Mesendoderm (in vitro differentiated cells): ENCODE measurements around the gene ZFHX3.

Experiments
- DNase-seq: peaks from one replicate; pipeline ENCODE4 v3.0.0; 2013
- H2AK5ac ChIP-seq: 2 replicates; pipeline ENCODE4 v1.6.1; 2013; ENCODE audit warnings: low read length, inconsistent platforms
- H2BK120ac ChIP-seq: 2 replicates; pipeline ENCODE4 v1.6.1; 2013; ENCODE audit warnings: low read depth, mild to moderate bottlenecking, low read length, moderate library complexity, mixed read lengths
- H2BK15ac ChIP-seq: replicated peaks from 2 replicates; pipeline ENCODE4 v1.6.1; 2013; ENCODE audit warnings: low read depth, mild to moderate bottlenecking, moderate library complexity
- H2BK5ac ChIP-seq: 2 replicates; pipeline ENCODE4 v1.6.1; 2013; ENCODE audit warnings: low read length, inconsistent platforms
- H3K18ac ChIP-seq: 2 replicates; pipeline ENCODE4 v1.6.1; 2013; ENCODE audit warnings: mild to moderate bottlenecking, low read length, mixed read lengths
- H3K23ac ChIP-seq: one replicate; pipeline ENCODE4 v1.6.1; 2013; ENCODE audit warnings: low read length
- H3K27ac ChIP-seq: 2 replicates; pipeline ENCODE4 v1.5.1; 2013; ENCODE audit warnings: low read depth, mild to moderate bottlenecking, inconsistent platforms, low read length, moderate library complexity
- H3K27me3 ChIP-seq: 2 replicates; pipeline ENCODE4 v1.6.1; 2013; ENCODE audit warnings: low read length, control low read depth, mild to moderate bottlenecking, inconsistent platforms; ENCODE audit not compliant: insufficient read depth, poor library complexity
- H3K36me3 ChIP-seq: 2 replicates; pipeline ENCODE4 v1.6.1; 2013; ENCODE audit warnings: low read length, inconsistent platforms; ENCODE audit not compliant: control insufficient read depth, insufficient read depth
- H3K4ac ChIP-seq: one replicate; pipeline ENCODE4 v1.6.1; 2013; ENCODE audit warnings: low read depth, mild to moderate bottlenecking, low read length, moderate library complexity
- H3K4me1 ChIP-seq: 2 replicates; pipeline ENCODE4 v1.6.1; 2013; ENCODE audit warnings: low read depth, low read length, inconsistent platforms; ENCODE audit not compliant: control insufficient read depth
- H3K4me2 ChIP-seq: 2 replicates; pipeline ENCODE4 v1.6.1; 2013; ENCODE audit warnings: low read length
- H3K4me3 ChIP-seq: 2 replicates; pipeline ENCODE4 v1.5.1; 2013; ENCODE audit warnings: mild to moderate bottlenecking, low read length
- H3K56ac ChIP-seq: one replicate; pipeline ENCODE4 v1.6.1; 2013; ENCODE audit warnings: low read length
- H3K79me1 ChIP-seq: 2 replicates; pipeline ENCODE4 v1.6.1; 2013; ENCODE audit warnings: low read length, inconsistent platforms
- H3K79me2 ChIP-seq: 2 replicates; pipeline ENCODE4 v1.6.1; 2013; ENCODE audit warnings: mild to moderate bottlenecking, low read length; ENCODE audit not compliant: control insufficient read depth, insufficient read depth
- H3K9ac ChIP-seq: 2 replicates; pipeline ENCODE4 v1.6.1; 2013; ENCODE audit warnings: low read length, inconsistent platforms
- H4K5ac ChIP-seq: one replicate; pipeline ENCODE4 v1.6.1; 2013; ENCODE audit warnings: low read length
- H4K8ac ChIP-seq: one replicate; pipeline ENCODE4 v1.6.1; 2013; ENCODE audit warnings: low read depth, mild to moderate bottlenecking, control low read depth, low read length, moderate library complexity
- WGBS: extraction: QIAGEN DNeasy Blood & Tissue Kit; methylation state at CpG from one replicate; pipeline ENCODE4 v1.1.7; 2013; ENCODE audit warnings: low lambda C conversion rate, missing lambda C conversion rate; ENCODE audit not compliant: insufficient coverage; ENCODE audit errors: extremely low coverage; 5-methylcytosine and 5-hydroxymethylcytosine counted together

Gene ZFHX3

GRCh38 chr16:73021866-73022495, 25.9 kb downstream of the ZFHX3 start:
- WGBS, result no CpG with 5 or more reads among the region's 12 CpGs
- no peak overlapping the region for H3K56ac ChIP-seq

GRCh38 chr16:73020409-73020884, 27.5 kb downstream of the ZFHX3 start:
- Histone ChIP-seq H3K23ac (no peak overlapping the region), H3K27ac (no peak overlapping the region), H3K4me1 (no peaks in the 10 kb centered on the region), H4K5ac (no peak overlapping the region), H2BK5ac (no peak overlapping the region), H4K8ac (no peak overlapping the region), H3K18ac (no peak overlapping the region), H3K36me3 (no peaks in the 10 kb centered on the region), H2BK120ac (no peak overlapping the region), H3K4me2 (no peak overlapping the region), H3K56ac (no peak overlapping the region), H3K79me1 (no peaks in the 10 kb centered on the region), H3K4me3 (no peak overlapping the region), H2BK15ac (no peak overlapping the region), H3K27me3 (no peaks in the 10 kb centered on the region), H2AK5ac (no peak overlapping the region), H3K4ac (no peak overlapping the region), H3K9ac (no peak overlapping the region), H3K79me2 (no peaks in the 10 kb centered on the region)
- no CpG with 5 or more reads among the region's 12 CpGs for WGBS
- no peak for DNase-seq

More at GRCh38 chr16:73021866-73022495, 25.9 kb downstream of the ZFHX3 start:
- no peak overlapping the region for H3K23ac ChIP-seq
- no peak overlapping the region for H2BK5ac ChIP-seq
- no peak overlapping the region for H4K8ac ChIP-seq
- H2AK5ac ChIP-seq, result no peak overlapping the region
- H3K4me1 ChIP-seq, result no peaks in the 10 kb centered on the region
- no peak overlapping the region for H3K4me2 ChIP-seq
- H3K9ac ChIP-seq, result no peak overlapping the region
- H3K27ac ChIP-seq, result no peak overlapping the region
- H3K79me1 ChIP-seq, result peaks cover 2% of the 10 kb centered on the region
- H3K36me3 ChIP-seq, result no peaks in the 10 kb centered on the region
- H3K4me3 ChIP-seq, result no peak overlapping the region
- H2BK120ac ChIP-seq, result no peak overlapping the region
- H3K79me2 ChIP-seq, result no peaks in the 10 kb centered on the region
- H3K18ac ChIP-seq, result no peak overlapping the region
- no peak overlapping the region for H4K5ac ChIP-seq
- peaks cover 2% of the 10 kb centered on the region for H3K27me3 ChIP-seq
- no peak overlapping the region for H3K4ac ChIP-seq
- H2BK15ac ChIP-seq, result no peak overlapping the region
- DNase-seq, result no peak

DNA sequence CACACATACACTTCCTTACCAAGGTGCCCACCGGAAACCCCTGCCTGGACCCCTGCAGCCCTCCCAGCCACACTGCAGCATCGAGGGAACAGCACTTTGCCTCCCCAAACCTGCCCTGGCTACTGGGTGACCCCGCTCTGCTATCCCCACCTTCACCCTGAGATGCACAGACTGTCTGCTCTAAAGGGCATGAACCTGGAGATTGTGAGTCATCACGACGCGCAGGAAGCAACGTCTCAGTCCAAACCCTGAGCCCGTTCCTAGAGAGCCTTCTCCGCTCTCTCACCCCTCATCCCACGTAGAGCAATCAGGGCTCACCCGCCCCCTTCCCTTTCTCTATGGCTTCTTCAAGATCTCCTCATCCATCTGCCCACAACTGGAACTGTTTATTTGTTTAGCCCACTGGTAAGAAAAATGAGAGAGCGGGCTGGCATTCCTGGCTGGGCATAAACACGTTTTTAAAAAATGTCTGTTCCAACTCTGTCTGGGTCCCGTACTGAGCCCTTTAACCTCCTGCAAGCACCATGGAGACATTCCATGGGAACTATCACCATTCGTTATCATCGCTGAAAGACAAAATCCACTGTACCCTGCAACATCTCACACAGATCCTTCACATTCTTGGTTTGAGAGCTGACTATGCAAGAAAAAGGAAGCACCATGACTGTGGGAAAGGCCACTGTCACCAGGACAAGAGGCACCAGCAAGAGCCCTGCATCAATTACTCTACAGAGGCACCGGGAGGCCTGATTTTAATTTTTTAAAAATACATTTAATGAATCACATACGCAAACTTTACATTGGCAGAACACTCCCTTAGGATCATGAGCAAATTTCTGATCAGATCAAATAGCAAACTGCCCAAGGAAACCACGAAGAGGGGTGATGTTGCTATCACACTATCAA, 28.2 kb downstream of the ZFHX3 start:
- Histone ChIP-seq H2AK5ac (no peak overlapping the region), H3K4me3 (no peak overlapping the region), H3K27ac (no peak overlapping the region), H2BK120ac (no peak overlapping the region), H3K79me2 (no peaks in the 10 kb centered on the region), H2BK15ac (no peak overlapping the region), H3K4ac (no peak overlapping the region), H3K27me3 (no peaks in the 10 kb centered on the region), H3K18ac (no peak overlapping the region), H2BK5ac (no peak overlapping the region), H3K56ac (no peak overlapping the region), H3K36me3 (no peaks in the 10 kb centered on the region), H3K23ac (no peak overlapping the region), H4K8ac (no peak overlapping the region), H3K4me1 (no peaks in the 10 kb centered on the region), H3K4me2 (no peak overlapping the region), H3K79me1 (no peaks in the 10 kb centered on the region), H3K9ac (no peak overlapping the region), H4K5ac (no peak overlapping the region)
- DNase-seq, result no peak
- WGBS, result no CpG with 5 or more reads among the region's 19 CpGs

DNA sequence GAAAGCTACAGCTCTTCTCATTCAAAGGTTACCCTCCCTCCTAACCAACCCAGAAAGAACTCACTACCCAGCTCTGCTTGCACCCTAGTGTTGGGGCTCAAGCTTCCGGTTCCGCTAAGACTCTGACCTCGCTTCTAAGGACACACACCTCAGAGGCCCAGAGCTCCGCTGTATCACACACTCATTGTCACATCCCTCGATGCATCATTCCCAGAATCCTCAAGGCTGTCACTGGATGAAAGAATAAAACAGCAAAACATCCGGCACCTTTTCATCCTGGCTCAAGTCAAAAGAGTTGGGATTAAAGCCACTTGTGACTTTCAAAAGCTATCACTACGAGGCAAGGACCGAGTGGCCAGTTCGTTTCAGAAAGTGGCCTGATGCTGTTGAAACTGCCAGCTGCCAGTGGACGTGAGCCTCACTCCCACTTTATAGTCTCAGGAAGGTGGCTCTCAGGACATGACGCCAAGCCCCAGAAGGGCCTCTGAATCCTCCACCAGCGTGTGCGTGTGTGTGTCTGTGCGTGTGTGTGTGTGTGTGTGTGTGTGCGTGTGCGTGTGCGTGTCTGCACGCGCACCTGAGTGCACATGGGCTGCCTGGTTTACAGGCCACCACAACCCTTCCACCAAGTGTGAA, 29.0 kb downstream of the ZFHX3 start:
- Histone ChIP-seq H2AK5ac (no peak overlapping the region), H4K5ac (no peak overlapping the region), H4K8ac (no peak overlapping the region), H3K79me1 (no peaks in the 10 kb centered on the region), H2BK5ac (no peak overlapping the region), H3K27me3 (no peaks in the 10 kb centered on the region), H3K36me3 (no peaks in the 10 kb centered on the region), H3K18ac (no peak overlapping the region), H3K4me2 (no peak overlapping the region), H3K4me3 (no peak overlapping the region), H3K4ac (no peak overlapping the region), H3K9ac (no peak overlapping the region), H3K79me2 (no peaks in the 10 kb centered on the region), H3K4me1 (no peaks in the 10 kb centered on the region), H2BK15ac (no peak overlapping the region), H3K23ac (no peak overlapping the region), H2BK120ac (no peak overlapping the region), H3K27ac (no peak overlapping the region), H3K56ac (no peak overlapping the region)
- WGBS, result no CpG with 5 or more reads among the region's 19 CpGs
- no peak for DNase-seq

DNA sequence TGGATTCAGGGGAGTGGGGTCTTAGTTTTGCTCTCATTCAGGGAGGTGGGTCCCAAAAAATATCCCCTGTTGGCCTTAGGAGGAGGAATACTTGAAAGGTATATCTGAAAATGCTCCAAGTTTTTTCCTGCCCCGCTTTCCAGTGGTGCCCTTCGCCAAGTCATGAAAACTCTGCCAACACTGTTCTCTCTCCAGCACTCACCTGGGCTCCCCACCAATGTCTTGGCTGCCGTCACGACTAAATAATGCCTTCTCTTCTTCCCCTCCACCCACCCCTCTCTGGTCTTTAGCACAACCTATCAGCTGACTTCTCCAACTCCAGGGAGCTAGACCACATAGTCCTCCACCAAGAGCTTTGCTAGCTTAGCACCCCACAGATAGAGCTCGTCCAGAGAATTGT, 30.6 kb downstream of the ZFHX3 start:
- DNase-seq, result no peak
- no peak overlapping the region for H2AK5ac ChIP-seq
- no peak overlapping the region for H3K9ac ChIP-seq
- no peaks in the 10 kb centered on the region for H3K27me3 ChIP-seq
- H2BK120ac ChIP-seq, result no peak overlapping the region
- no peak overlapping the region for H4K5ac ChIP-seq
- no peaks in the 10 kb centered on the region for H3K4me1 ChIP-seq
- H3K79me2 ChIP-seq, result no peaks in the 10 kb centered on the region
- no peak overlapping the region for H3K56ac ChIP-seq
- no peak overlapping the region for H3K4ac ChIP-seq
- H3K4me2 ChIP-seq, result no peak overlapping the region
- H3K27ac ChIP-seq, result no peak overlapping the region
- no peaks in the 10 kb centered on the region for H3K79me1 ChIP-seq
- no peak overlapping the region for H2BK5ac ChIP-seq
- H3K18ac ChIP-seq, result no peak overlapping the region
- no CpG with 5 or more reads among the region's 5 CpGs for WGBS
- H2BK15ac ChIP-seq, result no peak overlapping the region
- no peak overlapping the region for H3K4me3 ChIP-seq
- H3K36me3 ChIP-seq, result no peaks in the 10 kb centered on the region
- no peak overlapping the region for H3K23ac ChIP-seq
- H4K8ac ChIP-seq, result no peak overlapping the region
